Endodermal cell (in vitro differentiated cells): Measurements from ENCODE around the gene ACTMAP. TPM values are rescaled to one million over a fixed set of nuclear protein-coding genes. Genes with fewer than 3 reads are reported as not detected.
A peak's percentile ranks its signal among the peaks of the same experiment; 100 is the strongest.
"Not testable (repeated sequence)": the region's sequence is repeated elsewhere in the genome, so short reads cannot be mapped to it uniquely, and the experiment has no call there.

Source experiments
- DNase-seq: peaks from one replicate; pipeline ENCODE4 v3.0.0-alpha.2; 2017
- H3K27ac ChIP-seq: 2 replicates; pipeline ENCODE4 v1.5.1; 2013; ENCODE audit warnings: mild to moderate bottlenecking, low read depth, low read length, moderate library complexity
- H3K27me3 ChIP-seq: 2 replicates; pipeline ENCODE4 v1.6.1; 2013; ENCODE audit warnings: mild to moderate bottlenecking, low read length, moderate library complexity; ENCODE audit not compliant: insufficient read depth, control insufficient read depth, poor library complexity, severe bottlenecking
- H3K36me3 ChIP-seq: 2 replicates; pipeline ENCODE4 v1.7.0; 2013; ENCODE audit warnings: mild to moderate bottlenecking, low read length, moderate library complexity; ENCODE audit not compliant: control insufficient read depth, insufficient read depth
- H3K4me1 ChIP-seq: one replicate; pipeline ENCODE4 v1.7.0; 2013; ENCODE audit warnings: low read length; ENCODE audit not compliant: control insufficient read depth, insufficient read depth
- H3K4me3 ChIP-seq: 2 replicates; pipeline ENCODE4 v1.5.1; 2013; ENCODE audit warnings: mild to moderate bottlenecking, low read length, moderate library complexity
- H3K9ac ChIP-seq: 2 replicates; pipeline ENCODE4 v1.6.1; 2013; ENCODE audit warnings: mild to moderate bottlenecking, low read length, moderate library complexity; ENCODE audit not compliant: poor library complexity, severe bottlenecking; ENCODE audit errors: extremely low read depth
- H3K9me3 ChIP-seq: 2 replicates; pipeline ENCODE4 v1.6.1; 2013; ENCODE audit warnings: mild to moderate bottlenecking, low read length, moderate library complexity; ENCODE audit not compliant: control insufficient read depth
- H3K27ac Mint-ChIP-seq: 2 replicates; pipeline ENCODE4 v1.8.0; 2020; ENCODE audit warnings: mixed read lengths
- H3K27me3 Mint-ChIP-seq: 2 replicates; pipeline ENCODE4 v1.8.0; 2021; ENCODE audit warnings: mild to moderate bottlenecking, mixed read lengths; ENCODE audit not compliant: insufficient read depth
- H3K36me3 Mint-ChIP-seq: 2 replicates; pipeline ENCODE4 v1.8.0; 2020; ENCODE audit warnings: low read depth, mixed read lengths
- H3K4me1 Mint-ChIP-seq: 2 replicates; pipeline ENCODE4 v1.8.0; 2020; ENCODE audit warnings: mixed read lengths
- H3K4me3 Mint-ChIP-seq: 2 replicates; pipeline ENCODE4 v1.8.0; 2020; ENCODE audit warnings: mild to moderate bottlenecking, moderate library complexity, mixed read lengths
- H3K9me3 Mint-ChIP-seq: 2 replicates; pipeline ENCODE4 v1.8.0; 2020; ENCODE audit warnings: mild to moderate bottlenecking, mixed read lengths
- WGBS, 2 experiments: methylation state at CpG; one replicate each; pipeline versions ENCODE4 v1.1.5 to v1.1.7; 2013; ENCODE audit warnings: missing lambda C conversion rate in 2 of 2, mixed read lengths in 1 of 2; ENCODE audit not compliant: insufficient coverage in 1 of 2, insufficient read length in 1 of 2; 5-methylcytosine and 5-hydroxymethylcytosine counted together
- total RNA-seq, 2 donors: library from RNA; stranded (reverse); fragmentation: NEBNext Ultra II Directional in 1 of 2; extraction: Animal tissue kit (Norgen Biotek cat#: 25700) in 1 of 2; gene quantifications; 2 replicates in 1 of 2; 3 replicates in 1 of 2; pipeline ENCODE4 v1.2.1, GENCODE V29; 2021
- TF ChIP-seq, protein P1 (sequence below): fragments of 200-600 bp; sonication (generic); conservative IDR thresholded peaks from 2 replicates; pipeline ENCODE4 v1.5.0; 2021; ENCODE audit warnings: antibody characterized with exemption, mild to moderate bottlenecking

The ACTMAP gene
- total RNA-seq, 2 donors from 2014 or later = 26.0 to 34.3 TPM

DNA sequence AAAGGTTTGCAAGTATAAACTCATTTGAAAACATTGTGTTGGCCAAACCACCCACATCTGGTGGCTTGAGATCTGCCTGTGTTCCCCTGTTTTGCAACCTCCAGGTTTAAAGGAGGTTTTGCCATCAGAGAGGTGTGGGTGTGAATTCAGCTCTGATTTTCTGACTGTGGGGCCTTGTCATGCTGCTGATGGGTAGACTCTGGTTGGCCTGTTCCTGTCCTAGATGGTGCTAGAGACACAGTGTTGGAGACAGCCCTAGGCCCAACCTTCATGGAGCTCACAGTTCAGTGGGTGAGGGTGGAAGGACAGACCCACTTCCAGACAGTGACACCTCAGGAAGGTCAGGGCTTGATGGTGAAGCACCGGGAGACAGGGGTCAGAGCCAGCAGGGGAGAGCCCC, 35.2 kb upstream of the ACTMAP start:
- Histone ChIP-seq H3K9ac (no peak overlapping the region), H3K4me3 (no peak overlapping the region), H3K27me3 (no peaks in the 10 kb centered on the region), H3K27ac (no peak overlapping the region), H3K4me1 (no peaks in the 10 kb centered on the region), H3K36me3 (no peaks in the 10 kb centered on the region), H3K9me3 (no peaks in the 10 kb centered on the region)
- no peaks in the 10 kb centered on the region for H3K4me1 Mint-ChIP-seq
- no peak overlapping the region for H3K4me3 Mint-ChIP-seq
- WGBS, 2 experiments = 86 to 89% methylated on average over 1 of the region's 1 CpG
- TF ChIP-seq, protein P1, sequence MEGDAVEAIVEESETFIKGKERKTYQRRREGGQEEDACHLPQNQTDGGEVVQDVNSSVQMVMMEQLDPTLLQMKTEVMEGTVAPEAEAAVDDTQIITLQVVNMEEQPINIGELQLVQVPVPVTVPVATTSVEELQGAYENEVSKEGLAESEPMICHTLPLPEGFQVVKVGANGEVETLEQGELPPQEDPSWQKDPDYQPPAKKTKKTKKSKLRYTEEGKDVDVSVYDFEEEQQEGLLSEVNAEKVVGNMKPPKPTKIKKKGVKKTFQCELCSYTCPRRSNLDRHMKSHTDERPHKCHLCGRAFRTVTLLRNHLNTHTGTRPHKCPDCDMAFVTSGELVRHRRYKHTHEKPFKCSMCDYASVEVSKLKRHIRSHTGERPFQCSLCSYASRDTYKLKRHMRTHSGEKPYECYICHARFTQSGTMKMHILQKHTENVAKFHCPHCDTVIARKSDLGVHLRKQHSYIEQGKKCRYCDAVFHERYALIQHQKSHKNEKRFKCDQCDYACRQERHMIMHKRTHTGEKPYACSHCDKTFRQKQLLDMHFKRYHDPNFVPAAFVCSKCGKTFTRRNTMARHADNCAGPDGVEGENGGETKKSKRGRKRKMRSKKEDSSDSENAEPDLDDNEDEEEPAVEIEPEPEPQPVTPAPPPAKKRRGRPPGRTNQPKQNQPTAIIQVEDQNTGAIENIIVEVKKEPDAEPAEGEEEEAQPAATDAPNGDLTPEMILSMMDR = no peak
- no peaks in the 10 kb centered on the region for H3K27me3 Mint-ChIP-seq
- H3K36me3 Mint-ChIP-seq = peaks cover 27% of the 10 kb centered on the region
- no peaks in the 10 kb centered on the region for H3K9me3 Mint-ChIP-seq
- no peak for DNase-seq
- peak overlapping the region; percentile 49 for H3K27ac Mint-ChIP-seq

DNA sequence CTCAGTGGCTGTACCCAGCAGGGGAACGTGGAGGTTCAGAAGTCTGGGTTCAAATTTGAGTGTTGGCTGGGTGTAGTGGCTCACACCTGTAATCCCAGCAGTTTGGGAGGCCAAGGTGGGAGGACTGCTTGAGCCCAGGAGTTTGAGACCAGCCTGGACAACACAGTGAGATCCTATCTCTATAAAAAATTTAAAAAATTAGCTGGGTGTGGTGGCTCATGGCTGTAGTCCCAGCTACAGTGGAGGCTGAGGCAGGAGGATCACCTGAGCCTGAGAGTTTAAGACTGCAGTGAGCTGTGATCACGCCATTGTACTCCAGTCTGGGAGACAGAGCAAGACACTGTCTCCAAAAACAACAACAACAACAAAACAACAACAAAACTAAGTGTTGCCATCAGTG, 33.9 kb upstream of the ACTMAP start:
- not testable (repeated sequence) for H3K9me3 ChIP-seq, H3K27ac Mint-ChIP-seq, H3K27ac ChIP-seq, H3K9ac ChIP-seq, H3K9me3 Mint-ChIP-seq, H3K27me3 ChIP-seq, H3K4me1 Mint-ChIP-seq, H3K4me3 ChIP-seq, H3K4me3 Mint-ChIP-seq, DNase-seq, H3K4me1 ChIP-seq, H3K36me3 ChIP-seq, H3K27me3 Mint-ChIP-seq
- H3K36me3 Mint-ChIP-seq = peaks cover 22% of the 10 kb centered on the region
- 91% methylated on average over 2 of the region's 2 CpGs; no CpG with 5 or more reads in 1 of the 2 experiments for WGBS, 2 experiments

DNA sequence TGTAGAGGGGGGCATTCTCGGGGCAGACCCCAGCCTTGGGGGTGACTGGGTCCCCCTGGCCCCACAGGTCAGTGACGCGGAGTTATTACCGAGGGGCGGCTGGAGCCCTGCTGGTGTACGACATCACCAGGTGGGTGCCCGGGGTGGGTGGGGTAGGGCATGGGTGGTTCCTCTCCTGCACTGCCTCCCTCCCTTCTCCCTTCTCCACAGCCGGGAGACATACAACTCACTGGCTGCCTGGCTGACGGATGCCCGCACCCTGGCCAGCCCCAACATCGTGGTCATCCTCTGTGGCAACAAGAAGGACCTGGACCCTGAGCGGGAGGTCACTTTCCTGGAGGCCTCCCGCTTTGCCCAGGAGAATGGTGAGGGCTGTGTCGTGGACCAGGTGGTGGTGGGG, 33.4 kb upstream of the ACTMAP start:
- no peaks in the 10 kb centered on the region for H3K9me3 ChIP-seq
- Mint-ChIP-seq H3K36me3 (peaks cover 22% of the 10 kb centered on the region), H3K4me3 (no peak overlapping the region), H3K9me3 (no peaks in the 10 kb centered on the region), H3K4me1 (peaks cover 6% of the 10 kb centered on the region), H3K27ac (no peak overlapping the region), H3K27me3 (no peaks in the 10 kb centered on the region)
- H3K36me3 ChIP-seq = no peaks in the 10 kb centered on the region
- H3K4me1 ChIP-seq = no peaks in the 10 kb centered on the region
- H3K27me3 ChIP-seq = no peaks in the 10 kb centered on the region
- no peak overlapping the region for H3K9ac ChIP-seq
- TF ChIP-seq, protein P1 = no peak
- no peak overlapping the region for H3K27ac ChIP-seq
- no peak overlapping the region for H3K4me3 ChIP-seq
- 98 to 100% methylated on average over 6 to 14 of the region's 14 CpGs for WGBS, 2 experiments
- DNase-seq = no peak

DNA sequence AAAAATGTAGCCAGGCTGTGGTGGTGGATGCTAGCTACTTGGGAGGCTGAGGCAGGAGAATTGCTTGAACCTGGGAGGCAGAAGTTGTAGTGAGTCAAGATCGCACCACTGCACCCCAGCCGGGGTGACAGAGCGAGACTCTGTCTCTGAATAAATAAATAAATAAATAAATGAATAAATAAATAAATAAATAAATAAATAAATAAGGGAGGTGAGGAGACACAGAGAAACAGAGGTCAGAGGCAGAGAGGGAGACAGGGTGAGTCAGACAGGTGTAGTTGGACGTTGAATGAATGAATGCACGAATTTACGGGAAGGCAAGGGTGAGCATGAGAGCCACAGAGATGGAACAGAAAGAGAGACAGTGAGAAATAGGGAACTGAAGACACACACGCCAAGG, 30.9 kb upstream of the ACTMAP start:
- DNase-seq = no peak
- TF ChIP-seq, protein P1 = no peak
- H3K4me3 ChIP-seq = no peak overlapping the region
- Mint-ChIP-seq H3K4me1 (peaks cover 7% of the 10 kb centered on the region), H3K27ac (no peak overlapping the region), H3K36me3 (peaks cover 15% of the 10 kb centered on the region), H3K4me3 (no peak overlapping the region), H3K27me3 (no peaks in the 10 kb centered on the region), H3K9me3 (no peaks in the 10 kb centered on the region)
- no peaks in the 10 kb centered on the region for H3K4me1 ChIP-seq
- no peaks in the 10 kb centered on the region for H3K27me3 ChIP-seq
- no peak overlapping the region for H3K27ac ChIP-seq
- H3K36me3 ChIP-seq = no peaks in the 10 kb centered on the region
- H3K9me3 ChIP-seq = no peaks in the 10 kb centered on the region
- 94 to 95% methylated on average over 4 to 5 of the region's 7 CpGs for WGBS, 2 experiments
- H3K9ac ChIP-seq = no peak overlapping the region
